ENCODE results near the gene GALNT2. TPM values are rescaled to one million over a fixed set of nuclear protein-coding genes. Genes with fewer than 3 reads are reported as not detected.

Gene GALNT2
- polyA plus RNA-seq, 3 donors, result 19.6 to 25.6 (median 23.4) TPM

DNA sequence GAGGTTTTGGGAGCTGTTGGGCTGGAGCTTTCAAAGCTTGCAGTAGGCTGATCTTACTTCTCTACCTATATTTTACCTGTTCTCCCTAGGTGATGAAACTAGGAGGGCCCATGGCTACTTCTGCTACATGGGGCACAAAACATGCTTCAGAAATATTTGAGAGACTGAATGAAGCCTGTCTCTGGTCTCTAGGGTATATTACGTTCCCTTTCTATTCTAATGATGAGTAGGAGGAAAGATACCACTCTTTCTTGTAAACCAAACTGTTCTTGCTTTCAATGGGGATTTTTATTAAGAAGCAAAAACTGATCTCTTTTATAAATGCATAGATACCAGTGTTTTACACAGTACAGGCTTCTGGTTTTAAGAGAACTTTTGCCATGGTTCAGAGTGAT is 103.1 kb downstream of the GALNT2 start:
- WGBS (ENCODE audit: insufficient coverage), result no CpG with 5 or more reads among the region's 1 CpG
- H3K27ac Mint-ChIP-seq, result peak overlapping the region in 4 of 7 donors; percentile 15 to 85 (median 66)
- peaks cover 2 to 5% of the 10 kb centered on the region in 2 donors for H3K36me3 Mint-ChIP-seq
- Histone ChIP-seq H3K27me3 (ENCODE audit: control insufficient read depth in 2 of 2, insufficient read depth in 2 of 2, low read length in 2 of 2) (no peaks in the 10 kb centered on the region), H3K9me3 (replicated peaks in 1 of 2; ENCODE audit: control insufficient read depth in 1 of 2, insufficient read depth in 1 of 2, low read length in 2 of 2) (no peaks in the 10 kb centered on the region), H4K20me1 (ENCODE audit: insufficient read depth, low read length) (peaks cover 11% of the 10 kb centered on the region), H3K4me2 (replicated peaks; ENCODE audit: extremely low read depth, low read length, poor library complexity, severe bottlenecking) (peak overlapping the region; percentile 69), H3K4me3 (replicated peaks in 1 of 3; ENCODE audit: low read depth in 2 of 3, low read length in 3 of 3) (peak overlapping the region in 1 of 3 experiments; percentile 58), H3K36me3 (replicated peaks in 1 of 2; ENCODE audit: control insufficient read depth in 1 of 2, insufficient read depth in 2 of 2, low read length in 2 of 2) (no peaks in the 10 kb centered on the region), H3K27ac (ENCODE audit: low read depth in 1 of 2, low read length in 2 of 2) (peak overlapping the region in 1 of 2 donors; percentile 62), H2AFZ (ENCODE audit: insufficient read depth, low read depth, low read length, poor library complexity, severe bottlenecking) (peak overlapping the region; percentile 36), H3K79me2 (ENCODE audit: insufficient read depth, low read length) (peaks cover 97% of the 10 kb centered on the region), H3K4me1 (ENCODE audit: control insufficient read depth in 1 of 2, insufficient read depth in 2 of 2, low read length in 2 of 2) (peaks cover 13 to 24% of the 10 kb centered on the region in 2 donors), H3K9ac (ENCODE audit: insufficient read depth, low read length, poor library complexity, severe bottlenecking) (peak overlapping the region; percentile 6)
- no peaks in the 10 kb centered on the region for H3K27me3 Mint-ChIP-seq (ENCODE audit: low read depth in 3 of 3)
- TF ChIP-seq, protein P1, sequence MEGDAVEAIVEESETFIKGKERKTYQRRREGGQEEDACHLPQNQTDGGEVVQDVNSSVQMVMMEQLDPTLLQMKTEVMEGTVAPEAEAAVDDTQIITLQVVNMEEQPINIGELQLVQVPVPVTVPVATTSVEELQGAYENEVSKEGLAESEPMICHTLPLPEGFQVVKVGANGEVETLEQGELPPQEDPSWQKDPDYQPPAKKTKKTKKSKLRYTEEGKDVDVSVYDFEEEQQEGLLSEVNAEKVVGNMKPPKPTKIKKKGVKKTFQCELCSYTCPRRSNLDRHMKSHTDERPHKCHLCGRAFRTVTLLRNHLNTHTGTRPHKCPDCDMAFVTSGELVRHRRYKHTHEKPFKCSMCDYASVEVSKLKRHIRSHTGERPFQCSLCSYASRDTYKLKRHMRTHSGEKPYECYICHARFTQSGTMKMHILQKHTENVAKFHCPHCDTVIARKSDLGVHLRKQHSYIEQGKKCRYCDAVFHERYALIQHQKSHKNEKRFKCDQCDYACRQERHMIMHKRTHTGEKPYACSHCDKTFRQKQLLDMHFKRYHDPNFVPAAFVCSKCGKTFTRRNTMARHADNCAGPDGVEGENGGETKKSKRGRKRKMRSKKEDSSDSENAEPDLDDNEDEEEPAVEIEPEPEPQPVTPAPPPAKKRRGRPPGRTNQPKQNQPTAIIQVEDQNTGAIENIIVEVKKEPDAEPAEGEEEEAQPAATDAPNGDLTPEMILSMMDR (IDR thresholded peaks at IDR 0.05), result no peak
- H3K4me1 Mint-ChIP-seq, result peaks cover 40% of the 10 kb centered on the region
- no peak for DNase-seq
- intact Hi-C loops (cut with micrococcal nuclease), result no loop called here
- peaks cover 0 to 6% (median 0%) of the 10 kb centered on the region in 7 donors for H3K9me3 Mint-ChIP-seq
- peak overlapping the region in 1 of 2 donors; percentile 86 for H3K4me3 Mint-ChIP-seq

DNA sequence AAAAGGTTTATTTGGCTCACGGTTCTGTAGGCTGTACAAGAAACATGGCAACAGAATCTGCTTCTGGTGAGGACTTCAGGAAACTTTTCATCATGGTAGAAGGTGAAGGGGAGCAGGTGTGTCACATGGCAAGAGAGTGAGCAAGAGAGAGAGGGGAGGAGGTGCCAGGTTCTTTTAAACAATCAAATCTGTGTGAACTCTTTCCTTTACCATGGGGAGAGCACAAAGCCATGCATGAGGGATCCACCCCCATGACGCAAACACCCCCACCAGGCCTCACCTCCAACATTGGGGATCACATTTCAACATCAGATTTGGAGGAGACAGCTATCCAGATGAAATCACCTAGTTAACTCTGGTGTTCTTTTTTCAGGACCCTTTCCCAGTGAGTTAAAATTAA is 103.6 kb downstream of the GALNT2 start:
- TF ChIP-seq, protein P1 (IDR thresholded peaks at IDR 0.05), result no peak
- H3K27me3 ChIP-seq (ENCODE audit: control insufficient read depth in 2 of 2, insufficient read depth in 2 of 2, low read length in 2 of 2), result no peaks in the 10 kb centered on the region
- H3K4me3 Mint-ChIP-seq, result no peak overlapping the region
- no peak overlapping the region for H3K4me3 ChIP-seq (replicated peaks in 1 of 3; ENCODE audit: low read depth in 2 of 3, low read length in 3 of 3)
- no peak for DNase-seq
- 100% methylated on average over 1 of the region's 2 CpGs for WGBS (ENCODE audit: insufficient coverage)
- H3K36me3 ChIP-seq (replicated peaks in 1 of 2; ENCODE audit: control insufficient read depth in 1 of 2, insufficient read depth in 2 of 2, low read length in 2 of 2), result no peaks in the 10 kb centered on the region
- H3K4me1 Mint-ChIP-seq, result peaks cover 39% of the 10 kb centered on the region
- intact Hi-C loops (cut with micrococcal nuclease), result no loop called here
- H3K9me3 ChIP-seq (replicated peaks in 1 of 2; ENCODE audit: control insufficient read depth in 1 of 2, insufficient read depth in 1 of 2, low read length in 2 of 2), result no peaks in the 10 kb centered on the region
- peaks cover 97% of the 10 kb centered on the region for H3K79me2 ChIP-seq (ENCODE audit: insufficient read depth, low read length)
- peaks cover 2 to 5% of the 10 kb centered on the region in 2 donors for H3K36me3 Mint-ChIP-seq
- H3K27ac ChIP-seq (ENCODE audit: low read depth in 1 of 2, low read length in 2 of 2), result peak overlapping the region in 1 of 2 donors; percentile 62
- H4K20me1 ChIP-seq (ENCODE audit: insufficient read depth, low read length), result peaks cover 16% of the 10 kb centered on the region
- no peak overlapping the region for H2AFZ ChIP-seq (ENCODE audit: insufficient read depth, low read depth, low read length, poor library complexity, severe bottlenecking)
- no peak overlapping the region for H3K4me2 ChIP-seq (replicated peaks; ENCODE audit: extremely low read depth, low read length, poor library complexity, severe bottlenecking)
- peaks cover 15 to 26% of the 10 kb centered on the region in 2 donors for H3K4me1 ChIP-seq (ENCODE audit: control insufficient read depth in 1 of 2, insufficient read depth in 2 of 2, low read length in 2 of 2)
- peaks cover 0 to 6% (median 0%) of the 10 kb centered on the region in 7 donors for H3K9me3 Mint-ChIP-seq
- H3K27me3 Mint-ChIP-seq (ENCODE audit: low read depth in 3 of 3), result no peaks in the 10 kb centered on the region
- H3K9ac ChIP-seq (ENCODE audit: insufficient read depth, low read length, poor library complexity, severe bottlenecking), result no peak overlapping the region
- peak overlapping the region in 1 of 7 donors; percentile 25 for H3K27ac Mint-ChIP-seq

All from CD14-positive monocyte (primary cell).